Epidermal melanocyte (primary cell): ENCODE results near the gene AVPI1.
"Not testable (repeated sequence)": the region's sequence is repeated elsewhere in the genome, so short reads cannot be mapped to it uniquely, and the experiment has no call there.

ENCODE experiments used
- DNase-seq: peaks from one replicate; pipeline ENCODE4 v3.0.0; 2011; ENCODE audit warnings: low spot score; ENCODE audit not compliant: insufficient read length

Gene AVPI1

GRCh38 chr10:97713339-97713825 is 26.3 kb upstream of the AVPI1 start, which contains the start of gene MARVELD1:
Gene MARVELD1, plus strand, starts transcription at chr10:97713730. Its CDS starts 147 bp downstream, at chr10:97713877.
- peak; percentile 90 for DNase-seq

GRCh38 chr10:97711640-97712572 is 24.9 kb upstream of the AVPI1 start:
- DNase-seq, result no peak

GRCh38 chr10:97708976-97709946 is 22.2 kb upstream of the AVPI1 start:
- peak; percentile 70 for DNase-seq

DNA sequence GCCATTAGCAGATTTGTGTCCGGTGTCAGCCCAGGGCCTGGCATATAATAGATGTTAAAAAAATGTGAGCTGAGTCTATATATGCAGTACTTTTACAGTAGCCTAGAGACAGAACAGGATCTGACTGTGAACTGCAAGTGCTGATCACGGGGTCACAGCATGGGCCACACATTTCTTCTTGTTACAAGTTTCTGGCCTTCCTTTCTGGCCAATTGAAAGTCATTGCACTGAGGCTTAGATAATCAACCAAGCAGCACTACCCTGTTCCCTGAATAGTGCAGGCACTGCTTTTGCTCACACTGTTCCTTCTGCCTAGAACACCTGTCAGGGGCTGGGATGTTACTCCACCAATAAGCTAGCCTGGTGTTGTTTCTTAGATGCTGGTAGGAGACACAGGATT is 21.1 kb upstream of the AVPI1 start:
- no peak for DNase-seq

GRCh38 chr10:97707134-97707861 is 20.3 kb upstream of the AVPI1 start:
- DNase-seq, result no peak

- no peak for DNase-seq
Measured at GRCh38 chr10:97705006-97705670, 18.1 kb upstream of the AVPI1 start.

DNA sequence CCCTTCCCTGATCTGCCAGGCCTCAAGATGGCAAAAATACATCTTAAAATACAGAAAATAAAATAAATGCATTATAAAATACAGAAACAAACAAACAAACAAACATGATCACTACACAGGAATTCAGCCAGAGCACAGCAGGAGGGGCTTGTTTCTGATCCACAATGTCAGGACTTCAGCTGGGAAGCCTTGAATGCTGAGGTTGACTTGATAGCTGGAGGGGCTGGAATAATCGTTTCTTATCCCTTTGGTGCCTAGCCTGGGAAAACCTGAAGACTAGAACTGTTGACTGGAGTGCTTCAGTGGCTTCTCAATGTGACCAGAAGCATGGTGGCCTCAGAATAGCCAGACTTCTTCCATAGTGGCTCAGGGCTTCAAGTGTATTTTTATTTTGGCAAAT is 17.3 kb upstream of the AVPI1 start:
- no peak for DNase-seq

DNA sequence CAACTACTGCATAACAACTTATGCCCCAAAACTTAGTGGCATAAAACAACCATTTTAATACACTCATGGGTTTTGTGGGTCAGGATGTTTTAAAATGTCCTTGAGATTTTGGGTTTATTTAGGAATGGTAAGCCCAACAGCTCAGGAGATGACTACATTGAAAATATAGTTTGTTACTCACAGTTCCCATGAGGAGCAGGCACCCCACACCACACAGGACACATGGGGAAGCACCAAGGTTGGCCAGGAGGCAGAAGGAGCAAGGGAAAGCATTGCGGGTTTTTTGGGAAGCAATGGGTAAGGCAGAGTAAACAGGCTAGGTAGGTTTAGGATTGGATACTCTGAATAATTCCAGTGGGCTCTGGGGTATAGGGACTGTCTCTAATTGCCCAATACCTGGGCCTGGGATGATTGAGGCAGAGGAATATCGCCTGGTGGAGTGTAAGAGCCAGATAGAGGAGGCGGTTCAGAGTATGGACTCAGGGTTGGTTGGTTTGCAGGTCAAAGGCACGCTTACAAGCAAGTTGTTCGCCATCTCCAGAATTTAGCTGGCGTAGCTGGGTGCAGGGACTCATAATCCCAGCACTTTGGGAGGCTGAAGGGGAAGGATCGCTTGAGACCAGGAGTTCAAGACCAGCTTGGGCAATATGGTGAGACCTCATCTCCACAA is 16.5 kb upstream of the AVPI1 start:
- no peak for DNase-seq

DNA sequence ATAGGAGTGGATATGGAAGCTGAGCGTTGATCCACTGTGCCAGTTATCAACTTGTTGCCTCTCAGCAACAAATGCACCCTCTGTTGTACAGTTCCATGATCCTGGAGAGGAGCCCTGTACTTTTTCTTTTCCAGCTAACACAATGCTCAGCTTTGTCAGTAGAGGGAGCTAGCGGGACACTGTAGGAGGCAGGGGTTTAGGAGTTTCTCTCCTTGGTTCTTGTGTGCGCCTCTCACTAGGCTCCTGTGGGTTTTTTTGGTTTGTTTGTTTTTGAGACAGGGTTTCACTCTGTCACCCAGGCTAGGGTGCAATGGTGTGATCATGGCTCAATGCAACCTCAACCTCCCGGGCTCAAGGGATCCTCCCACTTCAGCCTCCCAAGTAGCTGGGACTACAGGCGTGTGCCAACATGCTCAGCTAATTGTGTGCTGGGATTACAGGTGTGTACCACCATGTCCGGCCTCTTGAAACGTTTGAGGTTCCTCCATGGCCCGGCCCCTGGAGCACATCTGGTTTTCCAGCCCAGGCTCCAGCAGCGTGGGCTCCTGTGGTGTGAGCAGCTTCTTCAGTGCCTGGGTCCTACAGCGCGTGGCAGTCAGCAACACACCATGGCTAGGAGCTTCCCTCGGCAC is 14.5 kb upstream of the AVPI1 start:
- DNase-seq, result peak; percentile 92

DNA sequence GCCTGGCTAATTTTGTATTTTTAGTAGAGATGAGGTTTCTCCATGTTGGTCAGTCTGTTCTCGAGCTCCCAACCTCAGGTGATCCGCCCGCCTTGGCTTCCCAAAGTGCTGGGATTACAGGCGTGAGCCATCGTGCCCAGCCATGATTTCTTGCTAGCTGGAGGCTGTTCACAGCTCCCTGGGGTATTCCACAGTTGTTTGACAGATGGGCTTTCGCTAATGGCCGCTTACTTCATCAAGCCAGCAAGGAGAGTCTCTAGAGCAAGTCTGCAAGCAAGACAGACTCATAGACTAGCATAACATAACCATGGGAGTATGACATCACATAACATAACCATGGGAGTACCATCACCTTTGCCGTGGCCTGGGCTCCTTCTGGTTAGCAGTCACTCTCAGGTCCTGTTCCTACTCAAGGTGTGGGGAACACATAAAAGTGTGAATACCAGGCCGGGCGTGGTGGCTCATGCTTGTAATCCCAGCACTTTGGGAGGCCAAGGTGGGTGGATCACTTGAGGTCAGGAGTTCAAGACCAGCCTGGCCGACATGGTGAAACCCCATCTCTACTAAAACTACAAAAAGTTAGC is 11.1 kb upstream of the AVPI1 start:
- DNase-seq, result not testable (repeated sequence)

DNA sequence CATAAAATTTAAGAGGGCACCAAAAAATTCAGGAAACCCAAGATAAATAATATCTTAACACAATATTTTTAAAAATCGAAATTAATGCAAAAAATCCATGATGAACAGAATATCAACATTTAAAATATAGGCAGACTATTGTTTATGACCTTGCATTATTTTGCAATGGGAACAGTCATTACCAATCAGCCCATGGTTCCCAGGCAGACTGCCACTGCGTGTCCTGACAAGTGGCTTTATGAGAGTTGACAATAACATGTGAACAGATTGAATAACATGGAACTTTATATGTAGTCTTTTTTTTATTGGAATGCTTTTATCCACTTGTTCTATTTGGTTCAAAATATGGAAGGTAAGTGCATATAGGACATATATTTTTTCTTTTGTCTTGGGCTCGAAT is 3.1 kb upstream of the AVPI1 start:
- no peak for DNase-seq

DNA sequence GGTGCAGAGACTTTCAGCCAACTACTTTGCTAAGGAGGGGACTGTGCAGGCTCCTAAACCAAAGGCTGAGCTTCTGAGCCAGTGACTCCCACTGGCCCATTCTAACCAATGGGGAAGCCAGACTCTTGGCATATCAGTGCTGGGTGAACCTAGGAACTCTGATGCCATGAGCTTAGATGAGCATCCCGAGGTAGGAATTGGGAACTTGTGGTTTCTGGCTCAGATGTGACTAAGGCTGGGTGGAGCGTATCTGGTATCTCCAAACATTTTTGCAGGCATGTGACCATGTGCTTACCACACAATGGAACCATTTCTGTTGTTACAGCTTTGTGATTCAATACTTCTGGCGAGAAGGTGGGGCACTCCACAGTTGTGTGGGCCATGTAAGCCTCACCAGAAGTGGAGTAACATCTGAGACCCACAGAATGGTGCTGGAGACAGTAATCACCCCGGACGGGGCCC is 2.5 kb upstream of the AVPI1 start:
- no peak for DNase-seq

DNA sequence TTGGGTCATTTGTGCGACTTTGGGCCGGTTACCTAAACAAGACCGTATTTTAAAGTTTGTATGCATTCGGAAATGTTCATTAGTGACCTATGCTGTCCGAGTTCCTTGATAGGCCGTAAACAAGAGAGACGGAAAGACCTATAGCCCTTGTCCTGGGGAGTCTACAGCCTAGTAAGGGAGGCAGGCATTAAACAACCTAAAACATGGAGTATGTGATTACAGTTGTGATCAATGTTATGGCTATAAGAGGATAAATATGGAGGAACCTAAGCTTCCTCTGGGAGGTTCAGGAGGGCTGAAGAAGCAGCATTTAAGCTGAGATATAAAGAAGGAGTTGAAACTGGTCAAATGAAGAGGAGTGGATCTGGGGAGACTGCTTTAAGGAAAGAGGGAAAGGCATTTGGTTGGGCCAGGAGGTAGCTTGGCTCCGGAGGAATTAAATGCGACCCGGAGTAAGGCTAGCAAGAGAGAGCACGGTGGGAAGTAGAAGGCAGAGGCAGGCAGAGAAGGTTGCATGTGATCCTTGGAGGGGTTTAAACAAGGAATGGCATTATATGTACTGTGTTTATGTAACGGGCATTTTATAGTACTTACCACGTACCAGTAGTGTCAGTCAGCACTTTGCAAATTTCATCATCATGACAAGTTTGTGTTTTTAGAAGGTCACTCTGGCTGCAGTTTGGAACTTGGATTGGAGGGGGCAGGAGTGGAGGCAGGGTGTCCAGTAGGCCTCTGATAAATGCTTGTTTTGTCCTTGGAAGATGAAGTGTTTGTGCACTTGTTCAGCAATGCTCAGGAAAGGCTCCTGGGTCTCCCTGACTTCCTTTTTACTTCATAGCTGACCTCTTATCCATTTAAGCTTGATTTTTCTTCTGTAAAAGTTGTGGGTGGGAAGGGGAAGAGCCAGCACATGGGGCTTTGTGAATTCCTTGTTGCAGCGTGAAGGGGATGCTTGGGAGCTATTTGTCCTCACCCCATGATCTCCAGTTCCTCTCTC is 1.0 kb upstream of the AVPI1 start:
- no peak for DNase-seq

DNA sequence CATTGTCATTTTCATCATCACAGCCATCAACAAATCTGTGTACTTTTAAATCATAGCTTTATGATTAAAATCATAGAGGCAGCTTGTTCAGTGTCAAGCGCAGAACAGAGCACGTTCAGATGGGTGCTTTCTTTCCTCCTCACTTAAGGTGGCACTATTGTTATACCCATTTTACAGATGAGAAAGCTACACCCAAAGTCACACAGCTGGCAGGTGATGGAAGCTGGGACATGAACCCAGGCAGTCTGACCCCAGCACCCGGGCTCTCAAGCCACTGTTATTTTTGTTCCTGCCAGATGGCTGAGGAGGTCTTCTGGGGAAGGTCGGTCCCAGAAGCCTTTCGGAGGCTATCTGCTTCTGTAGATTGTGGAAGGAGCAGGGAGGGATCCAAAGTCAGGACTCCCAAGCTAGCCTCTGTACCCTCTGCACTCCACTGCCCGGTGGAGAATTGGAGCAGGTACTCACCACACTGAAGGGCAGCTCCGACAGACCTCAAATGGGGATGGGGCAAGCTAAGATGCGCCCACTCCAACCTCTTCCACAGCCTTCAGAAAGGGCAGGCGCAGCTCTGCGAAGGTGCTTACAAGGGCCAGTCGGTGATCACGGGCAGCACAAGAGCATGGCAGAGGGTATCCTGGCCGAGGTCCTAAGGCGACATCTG is 610 bp downstream of the AVPI1 start:
- no peak for DNase-seq

DNA sequence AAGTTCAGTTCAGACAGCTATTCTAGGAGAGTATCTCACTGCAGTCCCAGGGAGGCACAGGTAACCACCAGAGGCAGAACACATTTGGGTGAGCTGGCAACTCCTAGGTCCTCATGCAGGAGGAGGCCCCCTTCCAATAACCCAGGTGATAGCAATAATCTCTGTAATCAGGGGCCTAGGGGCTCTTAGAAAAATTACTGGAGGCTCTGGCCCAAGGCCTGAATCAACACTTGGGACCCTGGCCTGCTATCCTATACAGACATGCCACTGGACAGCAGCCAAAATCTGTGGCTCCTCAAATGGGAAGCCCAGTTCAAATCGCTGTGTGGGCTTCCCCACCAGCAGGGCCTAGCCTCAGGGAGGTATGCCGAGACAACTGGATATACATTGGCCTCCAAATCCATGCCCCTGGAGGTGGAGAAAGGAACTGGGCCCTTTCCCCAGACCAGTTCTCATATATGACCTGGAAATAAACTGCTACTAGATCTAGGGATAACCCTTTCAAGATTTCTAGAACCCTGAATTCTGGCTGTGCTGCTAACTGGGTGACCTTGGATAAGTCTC is 1.6 kb downstream of the AVPI1 start:
- DNase-seq, result no peak

DNA sequence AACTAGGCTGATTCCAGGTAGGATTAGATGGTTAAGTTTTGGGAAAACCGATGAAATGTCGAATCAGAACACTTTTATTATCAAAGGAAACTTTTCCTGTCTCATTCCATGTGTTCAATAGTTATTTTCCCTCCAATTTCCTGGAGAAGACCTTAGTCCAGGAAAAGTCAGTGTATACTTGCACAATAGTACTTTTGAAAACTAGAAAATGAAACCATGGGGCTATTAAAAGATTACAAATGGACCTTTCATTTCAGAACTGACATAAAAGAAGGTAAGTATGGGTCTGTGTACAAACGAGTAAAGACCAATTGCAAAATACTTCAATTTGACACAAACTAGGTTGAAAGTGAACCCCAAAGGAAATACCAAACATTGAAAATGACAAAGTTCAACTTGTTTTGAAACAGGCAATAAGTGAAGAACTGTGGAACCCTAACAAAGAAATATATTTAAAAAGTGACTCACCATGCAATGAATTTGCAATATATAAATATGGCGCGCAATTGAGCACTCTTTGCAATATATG is 2.1 kb downstream of the AVPI1 start:
- no peak for DNase-seq

- DNase-seq, result not testable (repeated sequence)
Measured at GRCh38 chr10:97684368-97684713, 2.7 kb downstream of the AVPI1 start.
